ENCODE measurements around the gene DMRT1.

GRCh38 chr9:883011-883410 lies 41.5 kb downstream of the DMRT1 start:
- TF ChIP-seq CTCF (conservative IDR thresholded peaks at IDR 0.05; ENCODE audit: low read depth, low read length) (no peak), EZH2 (IDR thresholded peaks at IDR 0.05; ENCODE audit: borderline replicate concordance, low read depth, low read length, poor library complexity, severe bottlenecking) (no peak)

Measured in A673 (cell line).